Adrenal gland (tissue), 12 donors: ENCODE measurements around the gene CCDC93. TPM values are rescaled to one million over a fixed set of nuclear protein-coding genes. Genes with fewer than 3 reads are reported as not detected.
"Not testable (repeated sequence)": the region's sequence is repeated elsewhere in the genome, so short reads cannot be mapped to it uniquely, and the experiment has no call there.

ENCODE experiments used
- DNase-seq, 7 donors: peaks; one replicate each; pipeline ENCODE4 v3.0.0-alpha.2; 2019 to 2020
- H3K27ac ChIP-seq, 5 donors: fragments of 200-600 bp; sonication (generic) in 4 of 5; 1 replicate in 3 of 5; 2 replicates in 2 of 5; pipeline versions ENCODE4 v1.5.1 to v1.8.0; 2016 to 2020; ENCODE audit warnings: mild to moderate bottlenecking in 1 of 5
- H3K27me3 ChIP-seq: fragments of 200-600 bp; 2 replicates; pipeline ENCODE4 v1.8.0; 2021
- H3K36me3 ChIP-seq, 2 donors: fragments of 200-600 bp; replicated peaks in 1 of 2; 1 replicate in 1 of 2; 2 replicates in 1 of 2; pipeline versions ENCODE4 v1.5.1 to v1.8.0; 2018 to 2022
- H3K4me1 ChIP-seq, 2 donors: fragments of 200-600 bp; replicated peaks in 1 of 2; 1 replicate in 1 of 2; 2 replicates in 1 of 2; pipeline versions ENCODE4 v1.5.1 to v1.8.0; 2018 to 2021
- H3K4me3 ChIP-seq, 4 donors: fragments of 200-600 bp; sonication (generic) in 3 of 4; one replicate each; pipeline ENCODE4 v1.5.1; 2016 to 2018
- H3K9me3 ChIP-seq, 3 donors: fragments of 200-600 bp; sonication (generic) in 1 of 3; replicated peaks in 1 of 3; 1 replicate in 2 of 3; 2 replicates in 1 of 3; pipeline versions ENCODE4 v1.5.1 to v1.8.0; 2016 to 2021
- POLR2A ChIP-seq, 2 donors: fragments of 450-650 bp; IDR thresholded peaks; one replicate each; pipeline ENCODE4 v1.6.1; 2017; ENCODE audit warnings: antibody characterized with exemption in 2 of 2, mild to moderate bottlenecking in 2 of 2, moderate library complexity in 1 of 2
- WGBS, 4 donors: extraction: QIAGEN DNeasy Blood & Tissue Kit in 2 of 4; methylation state at CpG; one replicate each; pipeline versions ENCODE4 v1.1.5 to v1.1.7; 2013 to 2017; 5-methylcytosine and 5-hydroxymethylcytosine counted together
- intact Hi-C, 2 donors: fragments of 100-400 bp; cut with DNase I; formaldehyde crosslinking; loops; one replicate each; pipeline versions ENCODE4 v1.14.1 to v1.15.0; 2022 to 2023
- polyA plus RNA-seq, 3 donors: library from polyadenylated mRNA; stranded (reverse); fragments of 200-250 nt in 2 of 3; fragments of 350-450 nt in 1 of 3; fragmentation: Illumina TruSeq in 1 of 3; extraction: RNeasy Lipid Tissue Mini Kit (QIAGEN cat#74804) in 1 of 3; gene quantifications; one replicate each; pipeline ENCODE4 v1.2.3, GENCODE V29; 2013 to 2014
- total RNA-seq, 9 donors: library from RNA; depleted of rRNA in 4 of 9; stranded (reverse); fragments of >200 nt in 4 of 9; fragments of 120-200 nt in 1 of 9; fragmentation: NEBNext Ultra II Directional in 1 of 9; extraction: Animal tissue kit (Norgen Biotek cat#: 25700) in 1 of 9; gene quantifications; one replicate each; pipeline versions ENCODE4 v1.1.0 to v1.2.4, GENCODE V29; 2013 to 2023
- TF ChIP-seq, protein P1 (sequence below), 6 experiments: fragments of 450-650 bp in 4 of 6; fragments of 200-600 bp in 2 of 6; sonication (generic) in 1 of 6; IDR thresholded peaks; 1 replicate in 5 of 6; 2 replicates in 1 of 6; pipeline versions ENCODE4 v1.5.1 to v1.8.0; 2016 to 2021; ENCODE audit warnings: antibody characterized with exemption in 6 of 6, mild to moderate bottlenecking in 2 of 6, moderate library complexity in 1 of 6
- donor health status: healthy with polysubstance abuse.
- donor health status: Bipolar disorder and iron deficiency.
- donor health status: DM: yes; HTN: yes; CAD: no.
- donor health status: DM: no; HTN: no; CAD: no.
- donor health status: DM: no; HTN: no; CAD: no.
- donor health status: DM: yes; HTN: yes; CAD: no.

The CCDC93 gene
- total and polyA plus RNA-seq, 12 donors = 10.9 to 50.6 (median 33.8) TPM

DNA sequence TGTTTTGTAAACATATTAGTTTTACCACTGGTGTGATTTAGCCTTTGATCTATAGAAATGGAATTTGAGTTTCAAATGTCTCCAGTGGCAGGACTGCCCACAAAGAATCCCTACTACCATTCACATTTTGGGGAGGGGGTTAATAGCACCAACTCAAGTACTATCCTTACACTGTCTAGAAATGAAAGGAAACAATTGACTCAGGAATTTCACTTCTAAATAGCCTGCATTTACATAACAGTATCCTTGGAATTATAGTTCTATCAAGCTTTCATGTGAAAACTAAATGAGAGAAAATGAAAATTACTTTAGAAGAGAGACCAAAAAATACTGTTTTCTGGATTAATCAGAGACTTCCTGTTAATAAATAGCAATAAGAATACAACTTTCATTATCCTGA lies 7.5 kb upstream of the CCDC93 start:
- H3K4me1 ChIP-seq = no peaks in the 10 kb centered on the region
- TF ChIP-seq, protein P1, sequence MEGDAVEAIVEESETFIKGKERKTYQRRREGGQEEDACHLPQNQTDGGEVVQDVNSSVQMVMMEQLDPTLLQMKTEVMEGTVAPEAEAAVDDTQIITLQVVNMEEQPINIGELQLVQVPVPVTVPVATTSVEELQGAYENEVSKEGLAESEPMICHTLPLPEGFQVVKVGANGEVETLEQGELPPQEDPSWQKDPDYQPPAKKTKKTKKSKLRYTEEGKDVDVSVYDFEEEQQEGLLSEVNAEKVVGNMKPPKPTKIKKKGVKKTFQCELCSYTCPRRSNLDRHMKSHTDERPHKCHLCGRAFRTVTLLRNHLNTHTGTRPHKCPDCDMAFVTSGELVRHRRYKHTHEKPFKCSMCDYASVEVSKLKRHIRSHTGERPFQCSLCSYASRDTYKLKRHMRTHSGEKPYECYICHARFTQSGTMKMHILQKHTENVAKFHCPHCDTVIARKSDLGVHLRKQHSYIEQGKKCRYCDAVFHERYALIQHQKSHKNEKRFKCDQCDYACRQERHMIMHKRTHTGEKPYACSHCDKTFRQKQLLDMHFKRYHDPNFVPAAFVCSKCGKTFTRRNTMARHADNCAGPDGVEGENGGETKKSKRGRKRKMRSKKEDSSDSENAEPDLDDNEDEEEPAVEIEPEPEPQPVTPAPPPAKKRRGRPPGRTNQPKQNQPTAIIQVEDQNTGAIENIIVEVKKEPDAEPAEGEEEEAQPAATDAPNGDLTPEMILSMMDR (IDR thresholded peaks at IDR 0.05) = no peak
- TF ChIP-seq POLR2A (IDR thresholded peaks at IDR 0.05) = no peak
- no peak overlapping the region for H3K4me3 ChIP-seq
- no peaks in the 10 kb centered on the region for H3K9me3 ChIP-seq
- no peaks in the 10 kb centered on the region for H3K36me3 ChIP-seq
- intact Hi-C loops = no loop called here
- DNase-seq = no peak
- peaks cover 3% of the 10 kb centered on the region for H3K27me3 ChIP-seq
- H3K27ac ChIP-seq = no peak overlapping the region

DNA sequence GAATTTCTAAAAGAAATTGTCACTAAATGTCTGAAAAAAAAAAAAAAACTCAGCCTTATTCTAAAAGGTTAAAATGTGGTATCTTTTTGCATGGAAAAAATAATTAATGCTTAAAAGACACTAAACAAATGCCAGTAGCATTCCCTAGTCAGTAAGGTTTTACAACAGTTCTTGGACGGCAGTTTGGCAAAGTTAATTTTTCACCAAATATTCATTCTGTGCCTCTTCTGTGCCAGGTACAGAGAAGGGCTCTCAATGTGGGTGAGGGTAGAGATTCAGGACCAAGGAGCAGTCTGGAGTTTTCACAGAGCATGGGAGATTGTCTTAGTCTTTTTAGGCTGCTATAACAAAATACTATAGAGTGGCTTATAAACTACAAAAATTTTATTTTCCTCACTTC lies 6.0 kb upstream of the CCDC93 start:
- Histone ChIP-seq H3K4me3 (no peak overlapping the region), H3K9me3 (no peaks in the 10 kb centered on the region), H3K27me3 (no peaks in the 10 kb centered on the region), H3K4me1 (peaks cover 2% of the 10 kb centered on the region in 2 donors), H3K27ac (no peak overlapping the region), H3K36me3 (no peaks in the 10 kb centered on the region)
- no peak for TF ChIP-seq POLR2A (IDR thresholded peaks at IDR 0.05)
- TF ChIP-seq, protein P1 (IDR thresholded peaks at IDR 0.05) = no peak
- intact Hi-C loops = no loop called here
- WGBS, 4 donors = 64 to 96% (median 79%) methylated on average over 1 of the region's 1 CpG
- no peak for DNase-seq

DNA sequence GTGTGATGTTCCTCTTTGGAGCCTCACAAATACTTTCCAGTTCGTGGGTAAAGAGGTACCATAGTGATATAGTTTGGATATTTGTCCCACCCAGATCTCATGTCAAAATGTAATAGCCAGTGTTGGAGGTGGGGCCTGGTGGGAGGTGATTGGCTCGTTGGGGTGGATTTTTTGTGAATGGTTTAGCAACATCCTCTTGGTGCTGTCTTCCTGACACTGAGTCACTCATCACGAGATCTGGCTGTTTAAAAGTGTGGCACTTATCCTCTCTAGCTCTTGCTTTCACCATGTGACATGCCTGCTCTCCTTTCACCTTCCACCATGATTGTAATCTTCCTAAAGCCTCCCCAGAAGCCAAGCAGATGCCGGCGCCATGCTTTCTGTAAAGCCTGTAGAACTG lies 3.0 kb upstream of the CCDC93 start:
- peak in 1 of 7 donors; percentile 15 for DNase-seq
- intact Hi-C loops = no loop called here
- Histone ChIP-seq H3K4me3 (no peak overlapping the region), H3K27ac (no peak overlapping the region), H3K27me3 (no peaks in the 10 kb centered on the region), H3K36me3 (no peaks in the 10 kb centered on the region), H3K4me1 (peaks cover 15 to 17% of the 10 kb centered on the region in 2 donors), H3K9me3 (no peaks in the 10 kb centered on the region)
- TF ChIP-seq, protein P1 (IDR thresholded peaks at IDR 0.05) = no peak
- TF ChIP-seq POLR2A (IDR thresholded peaks at IDR 0.05) = no peak
- WGBS, 4 donors = 75 to 83% (median 75%) methylated on average over 5 of the region's 5 CpGs

DNA sequence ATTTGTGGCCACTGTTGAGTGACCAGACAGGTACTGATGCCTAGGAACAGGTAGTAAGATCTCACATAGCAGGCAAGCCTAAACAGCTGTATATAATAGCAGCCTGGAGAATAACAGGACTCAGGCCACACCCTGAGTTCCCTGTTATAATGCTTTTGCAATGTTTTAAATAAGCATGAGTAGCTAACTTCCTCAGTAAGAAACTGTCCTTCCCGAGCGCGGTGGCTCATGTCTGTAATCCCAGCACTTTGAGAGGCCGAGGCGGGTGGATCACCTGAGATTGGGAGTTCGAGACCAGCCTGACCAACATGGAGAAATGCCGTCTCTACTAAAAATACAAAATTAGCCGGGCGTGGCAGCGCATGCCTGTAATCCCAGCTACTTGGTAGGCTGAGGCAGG lies 1.9 kb upstream of the CCDC93 start:
- peak in 1 of 7 donors; percentile 7 for DNase-seq
- H3K27me3 ChIP-seq, H3K27ac ChIP-seq, intact Hi-C loops, H3K9me3 ChIP-seq, H3K4me3 ChIP-seq, H3K36me3 ChIP-seq: not testable (repeated sequence)
- H3K4me1 ChIP-seq = peaks cover 15 to 28% of the 10 kb centered on the region in 2 donors
- 78 to 93% (median 87%) methylated on average over 10 of the region's 10 CpGs for WGBS, 4 donors

DNA sequence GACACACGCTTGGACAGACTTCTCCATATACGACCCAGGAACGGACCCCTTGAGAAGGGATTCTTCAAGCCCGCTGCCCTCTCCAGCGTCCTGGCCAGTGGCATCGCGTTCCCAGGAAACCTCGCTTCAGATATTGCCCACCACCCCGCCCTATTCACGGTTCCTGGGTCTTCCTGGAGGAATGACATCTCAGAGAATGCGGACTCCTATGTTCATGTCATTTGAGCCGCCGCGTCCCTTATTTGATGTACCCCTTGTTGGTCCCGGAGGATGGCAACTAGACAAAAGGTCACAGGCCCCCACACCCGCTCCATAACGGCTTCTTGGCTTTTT lies 588 bp upstream of the CCDC93 start:
- H3K9me3 ChIP-seq = no peaks in the 10 kb centered on the region
- H3K27ac ChIP-seq = peak overlapping the region in 3 of 5 donors; percentile 11 to 96 (median 92)
- TF ChIP-seq, protein P1 (IDR thresholded peaks at IDR 0.05) = no peak
- no peak for TF ChIP-seq POLR2A (IDR thresholded peaks at IDR 0.05)
- peaks cover 15 to 35% of the 10 kb centered on the region in 2 donors for H3K4me1 ChIP-seq
- DNase-seq = no peak
- H3K27me3 ChIP-seq = no peaks in the 10 kb centered on the region
- WGBS, 4 donors = 0 to 2% (median 1%) methylated on average over 7 to 17 of the region's 17 CpGs
- no peaks in the 10 kb centered on the region for H3K36me3 ChIP-seq
- intact Hi-C loops = no loop called here
- peak overlapping the region; percentile 42 to 99 (median 60) for H3K4me3 ChIP-seq
